Cardiac muscle cell (in vitro differentiated cells and primary cell): ENCODE results near the gene GANAB. TPM values are rescaled to one million over a fixed set of nuclear protein-coding genes. Genes with fewer than 3 reads are reported as not detected.
"Not testable (repeated sequence)": the region's sequence is repeated elsewhere in the genome, so short reads cannot be mapped to it uniquely, and the experiment has no call there.

Experiments used
- DNase-seq, 2 donors: peaks; one replicate each; pipeline versions ENCODE4 v3.0.0 to v3.0.0-alpha.2; 2010 to 2017; ENCODE audit warnings: low read depth in 1 of 2, low spot score in 1 of 2
- H3K27ac ChIP-seq: fragments of 200-600 bp; sonication (generic); 2 replicates; pipeline ENCODE4 v1.5.1; 2016
- H3K27me3 ChIP-seq: fragments of 200-600 bp; sonication (generic); 2 replicates; pipeline ENCODE4 v1.6.0; 2016; ENCODE audit warnings: control low read depth
- H3K36me3 ChIP-seq: fragments of 200-600 bp; sonication (generic); 2 replicates; pipeline ENCODE4 v1.5.1; 2016; ENCODE audit warnings: control low read depth
- H3K4me1 ChIP-seq: fragments of 200-600 bp; sonication (generic); 2 replicates; pipeline ENCODE4 v1.8.1; 2017; ENCODE audit warnings: low read depth, mild to moderate bottlenecking, mixed run types
- H3K4me3 ChIP-seq: fragments of 200-600 bp; sonication (generic); 2 replicates; pipeline ENCODE4 v1.5.1; 2016; ENCODE audit warnings: mild to moderate bottlenecking
- H3K9me3 ChIP-seq: fragments of 200-600 bp; sonication (generic); 2 replicates; pipeline ENCODE4 v1.5.1; 2017; ENCODE audit warnings: low read depth, mild to moderate bottlenecking, control low read depth
- CTCF ChIP-seq: IDR thresholded peaks from 2 replicates; pipeline ENCODE4 v1.5.1; 2012; ENCODE audit warnings: low read depth, mild to moderate bottlenecking, low read length
- polyA plus RNA-seq: library from polyadenylated mRNA; unstranded; fragments of >200 nt; fragmentation: Nextera tagmentation; extraction: Ambion mirVana; gene quantifications from 2 replicates; pipeline ENCODE4 v1.2.1, GENCODE V29; 2016
- total RNA-seq: library from RNA; depleted of rRNA; stranded (reverse); fragments of >200 nt; gene quantifications from 2 replicates; pipeline ENCODE4 v1.2.3, GENCODE V29; 2016

The GANAB gene
- total and polyA plus RNA-seq, 2 experiments from 2014 or later = 110 to 143 TPM

GRCh38 chr11:62621567-62622470 lies 24.6 kb downstream of the GANAB start, which contains the start of gene B3GAT3:
TSS of gene B3GAT3 (minus strand) at chr11:62621986. CDS start at chr11:62621947, 39 bp downstream.
- Histone ChIP-seq H3K9me3 (no peaks in the 10 kb centered on the region), H3K27ac (peak within 1 kb of the TSS; percentile 83), H3K4me3 (peak within 1 kb of the TSS; percentile 50), H3K4me1 (peaks cover 5% of the 10 kb centered on the region), H3K36me3 (peaks cover 19% of the 10 kb centered on the region), H3K27me3 (no peaks in the 10 kb centered on the region)
- DNase-seq = peak; percentile 99
- TF ChIP-seq CTCF = no peak

GRCh38 chr11:62621027-62621566 lies 25.3 kb downstream of the GANAB start:
- no peak for TF ChIP-seq CTCF
- Histone ChIP-seq H3K4me1 (peaks cover 5% of the 10 kb centered on the region), H3K27me3 (no peaks in the 10 kb centered on the region), H3K9me3 (no peaks in the 10 kb centered on the region), H3K4me3 (peak overlapping the region; percentile 50), H3K27ac (peak overlapping the region; percentile 83), H3K36me3 (peaks cover 11% of the 10 kb centered on the region)
- no peak for DNase-seq

- not testable (repeated sequence) for H3K9me3 ChIP-seq, H3K27me3 ChIP-seq
Observed at GRCh38 chr11:62616957-62617356, 29.5 kb downstream of the GANAB start.

GRCh38 chr11:62615521-62615920 lies 30.9 kb downstream of the GANAB start:
- no peak for DNase-seq
- TF ChIP-seq CTCF = no peak
- Histone ChIP-seq H3K4me1 (no peaks in the 10 kb centered on the region), H3K27me3 (no peaks in the 10 kb centered on the region), H3K4me3 (no peak overlapping the region), H3K36me3 (no peaks in the 10 kb centered on the region), H3K27ac (no peak overlapping the region), H3K9me3 (no peaks in the 10 kb centered on the region)

More at GRCh38 chr11:62616957-62617356, 29.5 kb downstream of the GANAB start:
- not testable (repeated sequence) for H3K27ac ChIP-seq, DNase-seq, H3K4me1 ChIP-seq, H3K36me3 ChIP-seq, H3K4me3 ChIP-seq

GRCh38 chr11:62614275-62614674 lies 32.1 kb downstream of the GANAB start:
- no peaks in the 10 kb centered on the region for H3K36me3 ChIP-seq
- no peak overlapping the region for H3K4me3 ChIP-seq
- H3K9me3 ChIP-seq = no peaks in the 10 kb centered on the region
- no peak for DNase-seq
- no peaks in the 10 kb centered on the region for H3K27me3 ChIP-seq
- no peaks in the 10 kb centered on the region for H3K4me1 ChIP-seq
- no peak for TF ChIP-seq CTCF
- H3K27ac ChIP-seq = peak overlapping the region; percentile 76

- Histone ChIP-seq H3K27ac (peak overlapping the region; percentile 76), H3K4me1 (no peaks in the 10 kb centered on the region), H3K4me3 (no peak overlapping the region), H3K27me3 (no peaks in the 10 kb centered on the region), H3K36me3 (no peaks in the 10 kb centered on the region), H3K9me3 (no peaks in the 10 kb centered on the region)
- DNase-seq = no peak
- TF ChIP-seq CTCF = no peak
Observed at GRCh38 chr11:62613291-62613778, 33.1 kb downstream of the GANAB start.
